Measurements from ENCODE around the gene KLK15. TPM values are rescaled to one million over a fixed set of nuclear protein-coding genes. Genes with fewer than 3 reads are reported as not detected.
"Not testable (repeated sequence)": the region's sequence is repeated elsewhere in the genome, so short reads cannot be mapped to it uniquely, and the experiment has no call there.

KLK15 gene
- total RNA-seq, 4 donors from 2014 or later, result not detected

DNA sequence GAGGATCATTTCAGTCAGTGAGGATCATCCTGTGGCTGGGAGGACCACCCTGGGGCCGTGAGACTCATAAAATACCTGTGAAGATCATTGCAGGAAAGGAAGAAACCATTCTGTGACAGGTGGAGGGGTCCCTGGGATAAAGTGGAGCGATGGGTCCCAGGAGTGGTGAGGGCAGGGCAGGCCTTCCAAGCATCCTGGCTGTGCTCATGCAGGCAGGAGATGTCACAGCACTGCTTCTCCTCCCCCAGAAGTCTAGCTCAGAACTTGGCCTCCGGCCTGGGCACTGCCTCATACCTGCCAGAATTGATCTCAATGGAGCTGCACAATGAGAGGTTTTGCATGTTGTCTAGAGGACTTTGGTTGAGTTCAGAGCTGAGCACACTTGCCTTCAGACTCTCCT lies 20.9 kb downstream of the KLK15 start:
- Histone ChIP-seq H3K36me3 (no peaks in the 10 kb centered on the region), H3K4me3 (no peak overlapping the region), H3K27me3 (no peaks in the 10 kb centered on the region), H3K4me1 (no peaks in the 10 kb centered on the region), H3K27ac (no peak overlapping the region), H3K9me3 (no peaks in the 10 kb centered on the region)
- TF ChIP-seq POLR2A (IDR thresholded peaks at IDR 0.05), result no peak
- TF ChIP-seq, protein P1, sequence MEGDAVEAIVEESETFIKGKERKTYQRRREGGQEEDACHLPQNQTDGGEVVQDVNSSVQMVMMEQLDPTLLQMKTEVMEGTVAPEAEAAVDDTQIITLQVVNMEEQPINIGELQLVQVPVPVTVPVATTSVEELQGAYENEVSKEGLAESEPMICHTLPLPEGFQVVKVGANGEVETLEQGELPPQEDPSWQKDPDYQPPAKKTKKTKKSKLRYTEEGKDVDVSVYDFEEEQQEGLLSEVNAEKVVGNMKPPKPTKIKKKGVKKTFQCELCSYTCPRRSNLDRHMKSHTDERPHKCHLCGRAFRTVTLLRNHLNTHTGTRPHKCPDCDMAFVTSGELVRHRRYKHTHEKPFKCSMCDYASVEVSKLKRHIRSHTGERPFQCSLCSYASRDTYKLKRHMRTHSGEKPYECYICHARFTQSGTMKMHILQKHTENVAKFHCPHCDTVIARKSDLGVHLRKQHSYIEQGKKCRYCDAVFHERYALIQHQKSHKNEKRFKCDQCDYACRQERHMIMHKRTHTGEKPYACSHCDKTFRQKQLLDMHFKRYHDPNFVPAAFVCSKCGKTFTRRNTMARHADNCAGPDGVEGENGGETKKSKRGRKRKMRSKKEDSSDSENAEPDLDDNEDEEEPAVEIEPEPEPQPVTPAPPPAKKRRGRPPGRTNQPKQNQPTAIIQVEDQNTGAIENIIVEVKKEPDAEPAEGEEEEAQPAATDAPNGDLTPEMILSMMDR (IDR thresholded peaks at IDR 0.05), result no peak
- no peak for DNase-seq

DNA sequence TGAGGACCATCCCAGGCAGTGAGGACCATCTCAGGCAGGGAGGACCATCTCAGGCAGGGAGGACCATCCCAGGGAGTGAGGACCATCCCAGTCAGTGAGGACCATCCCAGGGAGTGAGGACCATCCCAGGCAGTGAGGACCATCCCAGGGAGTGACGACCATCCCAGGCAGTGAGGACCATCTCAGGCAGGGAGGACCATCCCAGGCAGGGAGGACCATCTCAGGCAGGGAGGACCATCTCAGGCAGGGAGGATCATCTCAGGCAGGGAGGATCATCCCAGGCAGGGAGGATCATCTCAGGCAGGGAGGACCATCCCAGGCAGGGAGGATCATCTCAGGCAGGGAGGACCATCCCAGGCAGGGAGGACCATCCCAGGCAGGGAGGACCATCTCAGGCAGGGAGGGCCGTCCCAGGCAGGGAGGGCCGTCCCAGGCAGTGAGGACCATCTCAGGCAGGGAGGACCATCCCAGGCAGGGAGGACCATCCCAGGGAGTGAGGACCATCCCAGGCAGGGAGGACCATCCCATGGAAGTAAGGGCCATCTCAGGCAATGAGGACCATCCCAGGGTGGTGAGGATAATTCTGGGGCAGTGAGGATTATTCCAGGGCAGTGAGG lies 21.6 kb downstream of the KLK15 start:
- H3K4me1 ChIP-seq, H3K36me3 ChIP-seq, H3K27me3 ChIP-seq, H3K4me3 ChIP-seq, H3K9me3 ChIP-seq, H3K27ac ChIP-seq, DNase-seq: not testable (repeated sequence)

- H3K27me3 ChIP-seq, result no peaks in the 10 kb centered on the region
- H3K27ac ChIP-seq, result no peak overlapping the region
- no peaks in the 10 kb centered on the region for H3K36me3 ChIP-seq
- no peak for TF ChIP-seq POLR2A (IDR thresholded peaks at IDR 0.05)
- TF ChIP-seq, protein P1 (IDR thresholded peaks at IDR 0.05), result no peak
- DNase-seq, result no peak
- H3K4me3 ChIP-seq, result no peak overlapping the region
- H3K9me3 ChIP-seq, result no peaks in the 10 kb centered on the region
- no peaks in the 10 kb centered on the region for H3K4me1 ChIP-seq
Observed at GRCh38 chr19:50808856-50809255, 24.5 kb downstream of the KLK15 start.

GRCh38 chr19:50804420-50805272 lies 28.7 kb downstream of the KLK15 start:
- Histone ChIP-seq H3K9me3 (no peaks in the 10 kb centered on the region), H3K36me3 (peaks cover 0 to 10% (median 0%) of the 10 kb centered on the region in 3 donors), H3K4me1 (peaks cover 0 to 18% (median 3%) of the 10 kb centered on the region in 4 donors), H3K27ac (peak overlapping the region; percentile 80 to 98 (median 94)), H3K27me3 (no peaks in the 10 kb centered on the region), H3K4me3 (peak overlapping the region; percentile 69 to 95 (median 85))
- TF ChIP-seq, protein P1 (IDR thresholded peaks at IDR 0.05), result peak in 1 of 6 experiments; percentile 19
- peak in 1 of 2 donors; percentile 35 for TF ChIP-seq POLR2A (IDR thresholded peaks at IDR 0.05)
- DNase-seq, result peak; percentile 98 to 99 (median 99)

DNA sequence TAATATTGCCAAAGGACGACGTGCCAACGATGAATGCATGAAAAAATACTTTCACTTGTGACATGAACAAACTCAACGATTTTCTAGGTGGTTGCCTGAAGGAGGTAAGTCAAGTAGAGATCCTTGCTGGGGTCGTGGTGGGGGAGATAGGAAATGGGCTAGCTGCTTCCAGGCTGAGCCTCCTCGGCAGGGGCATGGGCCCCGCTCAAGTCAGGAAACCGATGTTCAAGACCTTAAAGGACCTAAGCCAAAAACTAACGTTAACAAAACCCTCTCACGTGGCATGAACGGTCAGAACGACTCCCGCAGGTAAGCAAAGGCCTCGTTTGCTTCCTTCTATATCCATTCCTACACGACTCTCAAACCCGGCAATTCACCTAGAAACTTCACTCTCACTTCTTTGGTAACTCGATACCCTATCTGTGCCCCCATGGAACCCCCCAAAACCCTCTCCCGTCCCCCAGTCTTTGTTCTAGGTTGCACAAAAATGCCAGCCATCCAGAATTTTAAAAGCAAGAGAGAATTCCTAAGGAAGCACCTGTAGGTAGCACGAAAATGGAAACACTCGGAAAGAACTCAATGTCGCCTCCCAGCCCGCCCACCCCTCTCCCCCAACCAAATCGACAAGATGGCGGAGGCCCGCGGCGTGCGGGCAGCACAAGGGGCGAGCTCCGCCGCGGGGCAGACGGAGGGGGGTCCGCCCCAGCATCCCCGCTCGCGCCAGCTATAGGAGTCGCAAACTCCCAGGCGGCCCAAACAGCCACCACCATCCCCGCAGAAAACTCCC lies 29.5 kb downstream of the KLK15 start:
- no peaks in the 10 kb centered on the region for H3K27me3 ChIP-seq
- DNase-seq, result no peak
- peaks cover 0 to 18% (median 3%) of the 10 kb centered on the region in 4 donors for H3K4me1 ChIP-seq
- no peaks in the 10 kb centered on the region for H3K9me3 ChIP-seq
- H3K27ac ChIP-seq, result peak overlapping the region; percentile 80 to 98 (median 94)
- TF ChIP-seq, protein P1 (IDR thresholded peaks at IDR 0.05), result no peak
- TF ChIP-seq POLR2A (IDR thresholded peaks at IDR 0.05), result no peak
- peak overlapping the region; percentile 69 to 95 (median 85) for H3K4me3 ChIP-seq
- peaks cover 0 to 10% (median 0%) of the 10 kb centered on the region in 3 donors for H3K36me3 ChIP-seq
